PC-9 (cell line): Measurements from ENCODE around the gene ANGPTL2. TPM values are rescaled to one million over a fixed set of nuclear protein-coding genes. Genes with fewer than 3 reads are reported as not detected.
"Not testable (repeated sequence)": the region's sequence is repeated elsewhere in the genome, so short reads cannot be mapped to it uniquely, and the experiment has no call there.

Experiments used
- BruUV-seq: library from RNA; stranded (reverse); fragments of 400-500 nt; replicated peaks from 2 replicates; lab custom pipeline; 2021; lab: Mats Ljungman, UMichigan
- CTCF ChIA-PET: fragments of 300-600 bp; sonication (Branson Sonifier 250); formaldehyde crosslinking; loops from one replicate; lab custom pipeline; 2022; ENCODE audit warnings: antibody characterized with exemption; lab: Charles Lee
- POLR2A ChIA-PET: fragments of 300-600 bp; sonication (Branson Sonifier 250); formaldehyde crosslinking; loops from one replicate; lab custom pipeline; 2022; ENCODE audit warnings: antibody characterized with exemption; ENCODE audit not compliant: unreplicated experiment; lab: Charles Lee
- DNase-seq, 2 experiments: peaks; one replicate each; pipeline versions ENCODE4 v3.0.0 to v3.0.0-alpha.2; 2015 to 2022; ENCODE audit warnings: mixed read lengths in 1 of 2
- H2AFZ ChIP-seq: fragments of 200-600 bp; sonication (generic); 2 replicates; pipeline ENCODE4 v1.8.1; 2017; ENCODE audit warnings: antibody characterized with exemption
- H3F3A ChIP-seq: fragments of 200-600 bp; sonication (generic); 2 replicates; pipeline ENCODE4 v1.8.1; 2017; ENCODE audit warnings: antibody characterized with exemption, mild to moderate bottlenecking, low read depth; ENCODE audit not compliant: insufficient read depth
- H3K27ac ChIP-seq: fragments of 200-600 bp; sonication (generic); 2 replicates; pipeline ENCODE4 v1.6.1; 2016; ENCODE audit warnings: mixed run types
- H3K27me3 ChIP-seq: fragments of 200-600 bp; sonication (generic); 2 replicates; pipeline ENCODE4 v1.6.1; 2016; ENCODE audit warnings: low read depth, mixed run types; ENCODE audit not compliant: insufficient read depth
- H3K36me3 ChIP-seq: fragments of 200-600 bp; sonication (generic); 2 replicates; pipeline ENCODE4 v1.6.1; 2016; ENCODE audit warnings: low read depth, mixed run types
- H3K4me1 ChIP-seq: fragments of 200-600 bp; sonication (generic); replicated peaks from 2 replicates; pipeline ENCODE4 v1.6.1; 2016; ENCODE audit warnings: mixed run types; ENCODE audit not compliant: insufficient read depth
- H3K4me2 ChIP-seq: fragments of 200-600 bp; sonication (generic); 2 replicates; pipeline ENCODE4 v1.6.1; 2017; ENCODE audit warnings: mixed run types
- H3K4me3 ChIP-seq: fragments of 200-600 bp; sonication (generic); 2 replicates; pipeline ENCODE4 v1.6.1; 2016; ENCODE audit warnings: mixed run types
- H3K79me2 ChIP-seq: fragments of 200-600 bp; sonication (generic); 2 replicates; pipeline ENCODE4 v1.6.1; 2017; ENCODE audit warnings: low read depth, mixed run types
- H3K9me2 ChIP-seq: fragments of 200-600 bp; sonication (generic); 2 replicates; pipeline ENCODE4 v1.8.1; 2017; ENCODE audit warnings: mild to moderate bottlenecking; ENCODE audit not compliant: insufficient read depth
- H3K9me3 ChIP-seq: fragments of 200-600 bp; sonication (generic); 2 replicates; pipeline ENCODE4 v1.8.1; 2016; ENCODE audit warnings: low read depth; ENCODE audit not compliant: insufficient read depth
- H4K20me1 ChIP-seq: fragments of 200-600 bp; sonication (generic); 2 replicates; pipeline ENCODE4 v1.8.1; 2017; ENCODE audit not compliant: insufficient read depth
- CTCF ChIP-seq: fragments of 200-600 bp; sonication (generic); conservative IDR thresholded peaks from 2 replicates; pipeline ENCODE4 v1.6.1; 2017; ENCODE audit warnings: mixed run types, antibody characterized with exemption, mild to moderate bottlenecking, moderate library complexity
- EZH2 ChIP-seq: fragments of 200-600 bp; sonication (generic); IDR thresholded peaks from 2 replicates; pipeline ENCODE4 v1.8.0; 2017; ENCODE audit warnings: antibody characterized with exemption, low read depth
- intact Hi-C: fragments of 100-400 bp; cut with micrococcal nuclease; formaldehyde crosslinking; loops from one replicate; pipeline ENCODE4 v1.10.0; 2022; ENCODE audit not compliant: unreplicated experiment
- total RNA-seq: library from RNA; stranded (reverse); gene quantifications from 2 replicates; pipeline ENCODE4 v1.2.3, GENCODE V29; 2021

ANGPTL2 gene
- total RNA-seq, 1 experiment from 2014 or later, result 0.13 TPM

GRCh38 chr9:127147251-127147650 lies 24.8 kb upstream of the ANGPTL2 start:
- no peak for DNase-seq
- H3K9me2 ChIP-seq, result no peaks in the 10 kb centered on the region
- 0 out of 2 replicates have a peak, but pooled peaks cover 3% of the 10 kb centered on the region for H3F3A ChIP-seq
- CTCF ChIA-PET, result no interaction called here
- no peak overlapping the region for H3K4me2 ChIP-seq
- POLR2A ChIA-PET, result no interaction called here
- H3K79me2 ChIP-seq, result no peaks in the 10 kb centered on the region
- no peaks in the 10 kb centered on the region for H3K9me3 ChIP-seq
- H3K36me3 ChIP-seq, result no peaks in the 10 kb centered on the region
- H4K20me1 ChIP-seq, result no peaks in the 10 kb centered on the region
- no peaks in the 10 kb centered on the region for H3K4me1 ChIP-seq
- H3K27ac ChIP-seq, result no peak overlapping the region
- BruUV-seq, result no TSS peak
- intact Hi-C loops, result no loop called here
- no peaks in the 10 kb centered on the region for H3K27me3 ChIP-seq
- H3K4me3 ChIP-seq, result no peak overlapping the region
- H2AFZ ChIP-seq, result no peak overlapping the region
- TF ChIP-seq EZH2, result no peak
- no peak for TF ChIP-seq CTCF

GRCh38 chr9:127146841-127147240 lies 24.4 kb upstream of the ANGPTL2 start:
- H3K36me3 ChIP-seq, intact Hi-C loops, H3K27me3 ChIP-seq, DNase-seq, POLR2A ChIA-PET, BruUV-seq, H3K27ac ChIP-seq, H4K20me1 ChIP-seq, H3K9me3 ChIP-seq, H3K4me1 ChIP-seq, H3K79me2 ChIP-seq, H3K9me2 ChIP-seq, CTCF ChIA-PET, H3F3A ChIP-seq, H3K4me3 ChIP-seq, H3K4me2 ChIP-seq, H2AFZ ChIP-seq: not testable (repeated sequence)

- intact Hi-C loops, result no loop called here
- Histone ChIP-seq H3K36me3 (no peaks in the 10 kb centered on the region), H3K4me3 (no peak overlapping the region), H3K79me2 (no peaks in the 10 kb centered on the region), H3K4me2 (no peak overlapping the region), H3K27ac (no peak overlapping the region), H3K9me3 (no peaks in the 10 kb centered on the region), H3F3A (0 out of 2 replicates have a peak, but pooled peaks cover 3% of the 10 kb centered on the region), H3K4me1 (no peaks in the 10 kb centered on the region), H3K27me3 (no peaks in the 10 kb centered on the region), H2AFZ (no peak overlapping the region), H3K9me2 (no peaks in the 10 kb centered on the region), H4K20me1 (no peaks in the 10 kb centered on the region)
- BruUV-seq, result no TSS peak
- ChIA-PET CTCF (no interaction called here), POLR2A (no interaction called here)
- no peak for TF ChIP-seq CTCF
- TF ChIP-seq EZH2, result no peak
- no peak for DNase-seq
Measured at GRCh38 chr9:127144670-127145445, 22.4 kb upstream of the ANGPTL2 start.
